Brain microvascular endothelial cell (primary cell): ENCODE data around the gene KIAA0040.
"Not testable (repeated sequence)": the region's sequence is repeated elsewhere in the genome, so short reads cannot be mapped to it uniquely, and the experiment has no call there.

Source experiments
- DNase-seq: peaks from one replicate; pipeline ENCODE4 v3.0.0-alpha.2; 2020
- H3K27ac ChIP-seq: fragments of 250-450 bp; sonication (Bioruptor Pico); 2 replicates; pipeline ENCODE4 v1.5.1; 2020; ENCODE audit warnings: mild to moderate bottlenecking, moderate library complexity
- H3K27me3 ChIP-seq: fragments of 250-450 bp; sonication (Bioruptor Pico); replicated peaks from 2 replicates; pipeline ENCODE4 v1.5.1; 2020; ENCODE audit warnings: mild to moderate bottlenecking
- H3K36me3 ChIP-seq: fragments of 250-450 bp; sonication (Bioruptor Pico); replicated peaks from 2 replicates; pipeline ENCODE4 v1.5.1; 2020; ENCODE audit warnings: mild to moderate bottlenecking
- H3K4me3 ChIP-seq: 2 replicates; pipeline ENCODE4 v1.5.1; 2011; ENCODE audit warnings: low read depth, mild to moderate bottlenecking, control low read depth, low read length, moderate library complexity
- in situ Hi-C: cut with HindIII; loops from 2 replicates; pipeline ENCODE4 v1.10.0; 2017; ENCODE audit warnings: low sequenced_read_pairs, low pct_ligation_motif_present
- TF ChIP-seq, protein P1 (sequence below): IDR thresholded peaks from 2 replicates; pipeline ENCODE4 v1.5.1; 2011; ENCODE audit warnings: low read depth, mild to moderate bottlenecking, moderate library complexity, low read length, control low read depth, inconsistent platforms; ENCODE audit errors: missing control alignments

KIAA0040 gene

DNA sequence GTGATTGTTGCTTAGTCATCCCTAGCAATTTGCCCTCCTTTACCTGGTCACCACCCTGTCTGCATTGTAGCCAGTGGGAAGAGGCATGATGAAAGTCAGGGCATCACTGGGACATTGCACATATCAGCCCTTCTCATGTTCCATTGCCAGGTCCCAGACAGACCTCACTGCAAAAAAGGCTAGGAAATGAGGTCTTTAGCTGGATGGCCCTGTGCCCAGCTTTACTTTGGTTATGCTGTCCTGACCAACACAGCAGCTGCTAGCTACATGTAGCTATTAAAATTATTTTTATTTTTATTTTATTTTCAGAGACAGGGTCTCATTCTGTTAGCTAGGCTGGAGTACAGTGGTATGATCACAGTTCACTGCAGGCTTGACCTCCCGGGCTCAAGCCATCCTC is 72.1 kb downstream of the KIAA0040 start:
- no peak overlapping the region for H3K27ac ChIP-seq
- H3K27me3 ChIP-seq: no peaks in the 10 kb centered on the region
- no peak for DNase-seq
- H3K36me3 ChIP-seq: no peaks in the 10 kb centered on the region
- no peak overlapping the region for H3K4me3 ChIP-seq
- TF ChIP-seq, protein P1, sequence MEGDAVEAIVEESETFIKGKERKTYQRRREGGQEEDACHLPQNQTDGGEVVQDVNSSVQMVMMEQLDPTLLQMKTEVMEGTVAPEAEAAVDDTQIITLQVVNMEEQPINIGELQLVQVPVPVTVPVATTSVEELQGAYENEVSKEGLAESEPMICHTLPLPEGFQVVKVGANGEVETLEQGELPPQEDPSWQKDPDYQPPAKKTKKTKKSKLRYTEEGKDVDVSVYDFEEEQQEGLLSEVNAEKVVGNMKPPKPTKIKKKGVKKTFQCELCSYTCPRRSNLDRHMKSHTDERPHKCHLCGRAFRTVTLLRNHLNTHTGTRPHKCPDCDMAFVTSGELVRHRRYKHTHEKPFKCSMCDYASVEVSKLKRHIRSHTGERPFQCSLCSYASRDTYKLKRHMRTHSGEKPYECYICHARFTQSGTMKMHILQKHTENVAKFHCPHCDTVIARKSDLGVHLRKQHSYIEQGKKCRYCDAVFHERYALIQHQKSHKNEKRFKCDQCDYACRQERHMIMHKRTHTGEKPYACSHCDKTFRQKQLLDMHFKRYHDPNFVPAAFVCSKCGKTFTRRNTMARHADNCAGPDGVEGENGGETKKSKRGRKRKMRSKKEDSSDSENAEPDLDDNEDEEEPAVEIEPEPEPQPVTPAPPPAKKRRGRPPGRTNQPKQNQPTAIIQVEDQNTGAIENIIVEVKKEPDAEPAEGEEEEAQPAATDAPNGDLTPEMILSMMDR: no peak
- in situ Hi-C loops: no loop called here

DNA sequence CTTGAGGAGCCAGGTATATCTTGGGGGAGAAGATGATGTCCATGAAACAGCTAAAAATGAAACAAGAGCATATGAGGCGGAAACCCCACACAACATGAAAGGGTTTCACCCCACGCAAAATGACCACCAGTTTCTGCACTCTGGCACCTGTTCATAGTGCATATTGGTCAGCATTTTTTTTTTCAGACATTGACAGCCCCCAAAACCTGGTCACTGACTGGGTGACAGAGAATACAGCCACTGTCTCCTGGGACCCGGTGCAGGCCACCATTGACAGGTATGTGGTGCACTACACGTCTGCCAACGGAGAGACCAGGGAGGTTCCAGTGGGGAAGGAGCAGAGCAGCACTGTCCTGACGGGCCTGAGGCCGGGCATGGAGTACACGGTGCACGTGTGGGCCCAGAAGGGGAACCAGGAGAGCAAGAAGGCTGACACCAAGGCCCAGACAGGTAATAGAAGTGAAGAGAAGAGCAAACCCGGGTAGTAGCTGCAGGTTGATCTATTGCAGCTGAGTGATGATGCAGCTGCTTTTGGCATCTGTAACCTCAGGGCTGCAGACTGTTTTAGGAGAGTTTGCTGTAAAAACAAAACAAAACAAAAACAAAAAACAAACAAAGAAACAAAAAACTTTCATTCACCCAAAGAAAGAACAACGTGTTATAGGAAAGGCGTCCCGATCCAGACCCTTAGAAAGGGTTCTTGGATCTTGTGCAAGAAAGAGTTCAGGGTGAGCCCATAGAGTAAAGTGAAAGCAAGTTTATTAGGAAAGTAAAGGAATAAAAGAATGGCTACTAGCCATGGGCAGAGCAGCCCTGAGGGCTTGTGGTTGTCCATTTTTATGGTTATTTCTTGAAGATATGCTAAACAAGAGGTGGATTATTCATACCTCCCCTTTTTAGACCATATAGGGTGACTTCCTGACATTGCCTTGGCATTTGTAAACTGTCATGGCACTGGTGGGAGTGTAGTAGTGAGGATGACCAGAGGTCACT is 73.9 kb downstream of the KIAA0040 start:
- Histone ChIP-seq H3K27ac (no peak overlapping the region), H3K4me3 (no peak overlapping the region), H3K27me3 (no peaks in the 10 kb centered on the region), H3K36me3 (no peaks in the 10 kb centered on the region)
- in situ Hi-C loops: no loop called here
- DNase-seq: no peak
- TF ChIP-seq, protein P1: no peak

DNA sequence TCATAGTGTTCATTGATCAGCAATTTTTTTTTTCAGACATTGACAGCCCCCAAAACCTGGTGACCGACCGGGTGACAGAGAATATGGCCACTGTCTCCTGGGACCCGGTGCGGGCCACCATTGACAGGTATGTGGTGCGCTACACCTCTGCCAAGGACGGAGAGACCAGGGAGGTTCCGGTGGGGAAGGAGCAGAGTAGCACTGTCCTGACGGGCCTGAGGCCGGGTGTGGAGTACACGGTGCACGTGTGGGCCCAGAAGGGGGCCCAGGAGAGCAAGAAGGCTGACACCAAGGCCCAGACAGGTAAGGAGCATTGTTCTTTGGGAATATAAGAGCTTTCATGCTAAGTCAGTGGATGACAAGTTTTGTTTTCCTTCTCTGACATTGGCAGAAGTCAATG is 75.7 kb downstream of the KIAA0040 start:
- DNase-seq: no peak
- H3K27ac ChIP-seq: no peak overlapping the region
- TF ChIP-seq, protein P1: no peak
- in situ Hi-C loops: no loop called here
- no peaks in the 10 kb centered on the region for H3K36me3 ChIP-seq
- no peaks in the 10 kb centered on the region for H3K27me3 ChIP-seq
- no peak overlapping the region for H3K4me3 ChIP-seq

DNA sequence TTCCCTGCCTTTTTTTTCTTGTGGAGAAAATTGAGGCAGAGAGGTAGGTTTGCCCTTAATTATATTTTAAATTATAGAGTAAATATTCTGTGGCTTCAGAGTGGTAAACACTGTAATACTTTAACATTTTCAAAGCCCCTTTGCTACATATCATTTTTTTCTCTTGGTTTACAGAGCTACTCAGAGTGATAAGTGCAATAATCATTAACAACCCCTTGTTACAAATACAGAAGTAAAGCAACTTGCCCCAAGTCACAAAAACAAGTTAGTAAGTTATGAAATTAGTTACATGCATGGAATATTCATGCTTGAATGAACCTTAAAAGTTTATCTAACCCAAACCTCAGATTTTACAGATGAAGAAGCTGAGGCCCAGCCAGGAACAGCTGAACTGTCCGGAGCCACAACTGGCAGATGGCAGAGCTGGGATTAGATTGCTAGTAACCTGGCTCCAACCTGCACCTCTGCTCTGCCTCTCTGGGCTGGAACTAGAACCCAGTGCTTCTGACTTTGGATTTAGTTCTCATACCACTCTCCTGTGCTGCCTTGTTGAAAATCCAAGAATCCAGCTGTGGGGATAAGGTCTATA is 76.3 kb downstream of the KIAA0040 start:
- in situ Hi-C loops: no loop called here
- DNase-seq: no peak

DNA sequence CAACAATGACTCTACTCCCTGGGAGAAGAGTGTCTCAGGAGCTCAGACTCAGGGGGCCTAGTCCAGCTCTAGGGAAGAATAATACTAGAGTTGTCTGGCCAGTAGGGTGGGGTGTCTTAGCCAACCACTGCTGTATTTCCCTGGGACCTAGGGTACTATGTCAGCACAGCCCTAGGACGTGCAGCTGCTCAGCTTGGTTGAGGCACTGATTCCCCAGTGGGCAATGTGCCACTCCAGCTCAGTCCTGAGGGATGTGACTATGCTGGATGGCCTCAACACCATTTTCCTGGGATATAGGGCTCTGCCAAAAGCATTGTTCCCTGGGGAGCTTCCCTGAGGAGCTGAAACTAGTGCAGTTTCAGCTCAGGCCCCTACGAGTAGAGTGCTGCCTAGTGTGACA is 77.6 kb downstream of the KIAA0040 start:
- no peak overlapping the region for H3K4me3 ChIP-seq
- no peak for DNase-seq
- TF ChIP-seq, protein P1: no peak
- no peak overlapping the region for H3K27ac ChIP-seq
- H3K36me3 ChIP-seq: no peaks in the 10 kb centered on the region
- in situ Hi-C loops: no loop called here
- no peaks in the 10 kb centered on the region for H3K27me3 ChIP-seq

More for the DNA sequence above, 76.3 kb downstream of the KIAA0040 start:
- Histone ChIP-seq H3K4me3 (no peak overlapping the region), H3K27me3 (no peaks in the 10 kb centered on the region), H3K27ac (no peak overlapping the region), H3K36me3 (no peaks in the 10 kb centered on the region)
- TF ChIP-seq, protein P1: no peak

DNA sequence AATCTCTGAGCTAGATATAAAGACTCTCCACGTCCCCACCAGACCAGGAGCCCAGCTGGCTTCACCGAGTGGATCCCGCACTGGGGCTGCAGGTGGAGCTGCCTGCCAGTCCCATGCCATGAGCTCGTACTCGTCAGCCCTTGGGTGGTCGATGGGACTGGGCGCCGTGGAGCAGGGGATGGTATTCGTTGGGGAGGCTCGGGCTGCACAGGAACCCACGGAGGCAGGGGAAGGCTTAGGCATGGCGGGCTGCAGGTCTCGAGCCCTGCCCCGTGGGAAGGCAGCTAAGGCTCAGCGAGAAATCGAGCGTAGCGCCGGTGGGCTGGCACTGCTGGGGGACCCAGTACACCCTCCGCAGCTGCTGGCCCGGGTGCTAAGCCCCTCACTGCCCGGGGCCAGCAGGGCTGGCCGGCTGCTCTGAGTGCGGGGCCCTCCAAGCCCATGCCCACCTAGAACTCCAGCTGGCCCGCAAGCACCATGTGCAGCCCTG is 84.2 kb downstream of the KIAA0040 start:
- in situ Hi-C loops, H3K36me3 ChIP-seq, H3K27me3 ChIP-seq, H3K27ac ChIP-seq, H3K4me3 ChIP-seq, DNase-seq: not testable (repeated sequence)
